ENCODE data around the gene BEND2. TPM values are rescaled to one million over a fixed set of nuclear protein-coding genes. Genes with fewer than 3 reads are reported as not detected.

The BEND2 gene
- total and polyA plus RNA-seq, 10 of the 15 experiments (the other 5 are each of a cell fraction or from before 2014, with no cell fraction given): not detected

DNA sequence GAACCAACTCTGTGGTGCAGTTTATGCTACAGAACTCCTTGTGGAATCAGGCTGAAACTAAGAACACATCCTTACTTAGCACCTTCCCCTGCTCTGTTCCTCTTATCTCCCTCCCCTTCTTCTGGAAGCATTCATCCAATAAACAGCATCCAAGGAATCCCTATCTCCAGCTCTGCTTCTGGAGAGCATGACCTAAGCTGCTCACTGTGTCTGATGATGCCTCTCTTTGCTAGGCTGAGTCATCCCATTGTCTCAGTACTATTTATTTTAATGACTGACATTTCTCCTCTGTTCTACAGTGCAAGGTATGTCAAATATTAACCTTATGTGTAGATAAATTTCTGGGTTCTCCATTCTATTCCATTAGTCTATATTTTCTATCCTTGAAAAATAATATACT, 71.2 kb downstream of the BEND2 start:
- in situ Hi-C loops (cut with MboI) (no loop called here), intact Hi-C loops (cut with micrococcal nuclease; ENCODE audit: unreplicated experiment) (no loop called here)
- H3K79me2 ChIP-seq (ENCODE audit: control insufficient read depth, insufficient read depth, low read length): no peaks in the 10 kb centered on the region
- ChIA-PET CTCF (no interaction called here), RAD21 (ENCODE audit: unreplicated experiment) (no interaction called here), SMC1A (ENCODE audit: uncharacterized antibody, unreplicated experiment) (no interaction called here), POLR2A (no interaction called here)
- H3K27ac ChIP-seq (ENCODE audit: control insufficient read depth, insufficient read depth): no peak overlapping the region
- DNase-seq (ENCODE audit: low read depth, low spot score) (no peak), ATAC-seq (no peak), FAIRE-seq (no peak)
- BruUV-seq (replicated peaks): no TSS peak
- TF ChIP-seq EED (IDR thresholded peaks at IDR 0.05; ENCODE audit: low read depth) (no peak), ZNF217 (IDR thresholded peaks at IDR 0.05) (no peak)
- no peak overlapping the region for H3K4me3 ChIP-seq
- no peaks in the 10 kb centered on the region for H4K20me1 ChIP-seq (ENCODE audit: control insufficient read depth, insufficient read depth)
- H3K4me2 ChIP-seq (ENCODE audit: control insufficient read depth, insufficient read depth): no peak overlapping the region
- no peak overlapping the region for H3K9ac ChIP-seq (ENCODE audit: control insufficient read depth, insufficient read depth, low read length)
- H3K4me1 ChIP-seq (ENCODE audit: control insufficient read depth, insufficient read depth, low read length): no peaks in the 10 kb centered on the region
- no peaks in the 10 kb centered on the region for H3K9me3 ChIP-seq (replicated peaks; ENCODE audit: control insufficient read depth, insufficient read depth, low read length)
- no peak overlapping the region for H2AFZ ChIP-seq (ENCODE audit: control insufficient read depth, low read depth, low read length)
- no peaks in the 10 kb centered on the region for H3K36me3 ChIP-seq (ENCODE audit: control insufficient read depth in 2 of 2, insufficient read depth in 2 of 2, low read length in 1 of 2)
- H3K27me3 ChIP-seq (replicated peaks in 1 of 2; ENCODE audit: control insufficient read depth in 2 of 2, insufficient read depth in 2 of 2, low read length in 1 of 2): no peaks in the 10 kb centered on the region

DNA sequence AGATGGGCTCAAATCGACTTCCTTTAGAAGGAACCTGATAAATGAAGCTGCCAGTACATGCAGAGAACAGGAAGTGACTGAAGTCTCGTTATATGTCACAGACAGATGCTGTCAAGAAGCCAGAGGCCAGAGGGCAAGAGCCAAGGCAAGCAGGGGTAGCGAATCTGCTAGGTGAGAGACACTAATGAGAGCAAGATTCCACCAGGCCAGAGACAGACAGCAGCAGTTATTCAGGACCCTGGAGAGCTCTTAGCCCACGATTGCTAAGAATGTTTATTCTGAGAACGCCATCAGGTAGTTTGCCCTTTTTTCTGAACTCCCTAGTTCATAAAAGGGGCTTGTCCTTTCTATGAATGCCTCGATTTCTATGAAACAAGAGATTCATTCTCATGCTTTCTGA, 73.7 kb downstream of the BEND2 start:
- in situ Hi-C loops (cut with MboI): no loop called here

More for the DNA sequence above, 73.7 kb downstream of the BEND2 start:
- Histone ChIP-seq H3K36me3 (ENCODE audit: control insufficient read depth in 2 of 2, insufficient read depth in 2 of 2, low read length in 1 of 2) (no peaks in the 10 kb centered on the region), H3K4me3 (no peak overlapping the region), H4K20me1 (ENCODE audit: control insufficient read depth, insufficient read depth) (no peaks in the 10 kb centered on the region), H3K4me1 (ENCODE audit: control insufficient read depth, insufficient read depth, low read length) (no peaks in the 10 kb centered on the region), H3K9ac (ENCODE audit: control insufficient read depth, insufficient read depth, low read length) (no peak overlapping the region), H3K9me3 (replicated peaks; ENCODE audit: control insufficient read depth, insufficient read depth, low read length) (no peaks in the 10 kb centered on the region), H3K79me2 (ENCODE audit: control insufficient read depth, insufficient read depth, low read length) (no peaks in the 10 kb centered on the region), H2AFZ (ENCODE audit: control insufficient read depth, low read depth, low read length) (no peak overlapping the region), H3K4me2 (ENCODE audit: control insufficient read depth, insufficient read depth) (no peak overlapping the region), H3K27me3 (replicated peaks in 1 of 2; ENCODE audit: control insufficient read depth in 2 of 2, insufficient read depth in 2 of 2, low read length in 1 of 2) (no peaks in the 10 kb centered on the region), H3K27ac (ENCODE audit: control insufficient read depth, insufficient read depth) (no peak overlapping the region)
- POLR2A ChIA-PET: no interaction called here
- FAIRE-seq (no peak), ATAC-seq (0 out of 3 replicates have a peak, but pooled peaks have one; percentile 30), DNase-seq (ENCODE audit: low read depth, low spot score) (no peak)
- intact Hi-C loops (cut with micrococcal nuclease; ENCODE audit: unreplicated experiment): no loop called here
- WGBS (ENCODE audit: insufficient coverage, insufficient replicate concordance, low lambda C conversion rate, missing lambda C conversion rate): 7% methylated on average over 6 of the region's 6 CpGs
- CTCF ChIA-PET: no interaction called here
- BruUV-seq (replicated peaks): no TSS peak
- TF ChIP-seq, protein P1, sequence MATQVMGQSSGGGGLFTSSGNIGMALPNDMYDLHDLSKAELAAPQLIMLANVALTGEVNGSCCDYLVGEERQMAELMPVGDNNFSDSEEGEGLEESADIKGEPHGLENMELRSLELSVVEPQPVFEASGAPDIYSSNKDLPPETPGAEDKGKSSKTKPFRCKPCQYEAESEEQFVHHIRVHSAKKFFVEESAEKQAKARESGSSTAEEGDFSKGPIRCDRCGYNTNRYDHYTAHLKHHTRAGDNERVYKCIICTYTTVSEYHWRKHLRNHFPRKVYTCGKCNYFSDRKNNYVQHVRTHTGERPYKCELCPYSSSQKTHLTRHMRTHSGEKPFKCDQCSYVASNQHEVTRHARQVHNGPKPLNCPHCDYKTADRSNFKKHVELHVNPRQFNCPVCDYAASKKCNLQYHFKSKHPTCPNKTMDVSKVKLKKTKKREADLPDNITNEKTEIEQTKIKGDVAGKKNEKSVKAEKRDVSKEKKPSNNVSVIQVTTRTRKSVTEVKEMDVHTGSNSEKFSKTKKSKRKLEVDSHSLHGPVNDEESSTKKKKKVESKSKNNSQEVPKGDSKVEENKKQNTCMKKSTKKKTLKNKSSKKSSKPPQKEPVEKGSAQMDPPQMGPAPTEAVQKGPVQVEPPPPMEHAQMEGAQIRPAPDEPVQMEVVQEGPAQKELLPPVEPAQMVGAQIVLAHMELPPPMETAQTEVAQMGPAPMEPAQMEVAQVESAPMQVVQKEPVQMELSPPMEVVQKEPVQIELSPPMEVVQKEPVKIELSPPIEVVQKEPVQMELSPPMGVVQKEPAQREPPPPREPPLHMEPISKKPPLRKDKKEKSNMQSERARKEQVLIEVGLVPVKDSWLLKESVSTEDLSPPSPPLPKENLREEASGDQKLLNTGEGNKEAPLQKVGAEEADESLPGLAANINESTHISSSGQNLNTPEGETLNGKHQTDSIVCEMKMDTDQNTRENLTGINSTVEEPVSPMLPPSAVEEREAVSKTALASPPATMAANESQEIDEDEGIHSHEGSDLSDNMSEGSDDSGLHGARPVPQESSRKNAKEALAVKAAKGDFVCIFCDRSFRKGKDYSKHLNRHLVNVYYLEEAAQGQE (IDR thresholded peaks at IDR 0.05; ENCODE audit: low read depth, low read length): peak; percentile 94
- TF ChIP-seq CBFB (IDR thresholded peaks at IDR 0.05; ENCODE audit: low read depth): no peak
- SMC1A ChIA-PET (ENCODE audit: uncharacterized antibody, unreplicated experiment): no interaction called here
- RAD21 ChIA-PET (ENCODE audit: unreplicated experiment): no interaction called here

All from GM12878 (cell line).